Liver (tissue), 9 donors: Measurements from ENCODE around the gene VTCN1. TPM values are rescaled to one million over a fixed set of nuclear protein-coding genes. Genes with fewer than 3 reads are reported as not detected.
A peak's percentile ranks its signal among the peaks of the same experiment; 100 is the strongest.

Experiments used
- DNase-seq: peaks from one replicate; pipeline ENCODE4 v3.0.0-alpha.2; 2017; ENCODE audit warnings: low spot score
- H3K27ac ChIP-seq, 2 donors: one replicate each; pipeline ENCODE4 v1.7.0; 2013; ENCODE audit warnings: inconsistent platforms in 2 of 2, low read length in 2 of 2, control low read depth in 1 of 2, low read depth in 1 of 2, mild to moderate bottlenecking in 1 of 2
- H3K27me3 ChIP-seq, 4 donors: one replicate each; pipeline versions ENCODE4 v1.6.1 to v1.7.0; 2013; ENCODE audit warnings: low read length in 3 of 4, inconsistent platforms in 1 of 4, mild to moderate bottlenecking in 1 of 4, moderate library complexity in 1 of 4; ENCODE audit not compliant: control insufficient read depth in 4 of 4, insufficient read depth in 4 of 4
- H3K36me3 ChIP-seq, 4 donors: one replicate each; pipeline versions ENCODE4 v1.6.1 to v1.7.0; 2013; ENCODE audit warnings: low read length in 3 of 4, mild to moderate bottlenecking in 3 of 4, low read depth in 1 of 4, moderate library complexity in 1 of 4; ENCODE audit not compliant: control insufficient read depth in 4 of 4, insufficient read depth in 3 of 4
- H3K4me1 ChIP-seq, 4 donors: one replicate each; pipeline versions ENCODE4 v1.6.1 to v1.7.0; 2013; ENCODE audit warnings: low read length in 3 of 4, mild to moderate bottlenecking in 3 of 4, moderate library complexity in 1 of 4; ENCODE audit not compliant: control insufficient read depth in 4 of 4, insufficient read depth in 4 of 4
- H3K4me3 ChIP-seq, 3 donors: one replicate each; pipeline versions ENCODE4 v1.6.1 to v1.7.0; 2013; ENCODE audit warnings: low read length in 3 of 3, control low read depth in 1 of 3, low read depth in 1 of 3, mild to moderate bottlenecking in 1 of 3
- H3K9ac ChIP-seq, 2 donors: one replicate each; pipeline ENCODE4 v1.7.0; 2013; ENCODE audit warnings: low read length in 2 of 2, mild to moderate bottlenecking in 2 of 2, moderate library complexity in 2 of 2, control low read depth in 1 of 2, low read depth in 1 of 2
- H3K9me3 ChIP-seq, 4 donors: one replicate each; pipeline versions ENCODE4 v1.6.1 to v1.7.0; 2013; ENCODE audit warnings: low read length in 3 of 4; ENCODE audit not compliant: control insufficient read depth in 4 of 4
- ATF3 ChIP-seq: IDR thresholded peaks from 2 replicates; pipeline ENCODE4 v1.6.1; 2016; ENCODE audit warnings: antibody characterized with exemption
- CTCF ChIP-seq: fragments of 150-350 bp; IDR thresholded peaks from 2 replicates; pipeline ENCODE4 v1.5.1; 2017; ENCODE audit warnings: improper control_type of control experiment, low read depth, low read length; ENCODE audit not compliant: missing input control
- FOXA1 ChIP-seq: IDR thresholded peaks from 2 replicates; pipeline ENCODE4 v1.6.1; 2016; ENCODE audit warnings: antibody characterized with exemption
- FOXA2 ChIP-seq: IDR thresholded peaks from 2 replicates; pipeline ENCODE4 v1.6.1; 2016; ENCODE audit warnings: antibody characterized with exemption
- HNF4A ChIP-seq, 2 donors: conservative IDR thresholded peaks; 2 replicates each; pipeline ENCODE4 v1.6.1; 2016; ENCODE audit warnings: antibody characterized with exemption in 2 of 2, mild to moderate bottlenecking in 2 of 2
- HNF4G ChIP-seq: IDR thresholded peaks from 2 replicates; pipeline ENCODE4 v1.6.1; 2016; ENCODE audit warnings: antibody characterized with exemption
- JUND ChIP-seq, 2 donors: IDR thresholded peaks; 2 replicates each; pipeline ENCODE4 v1.6.1; 2016; ENCODE audit warnings: antibody characterized with exemption in 2 of 2
- NR2F2 ChIP-seq: IDR thresholded peaks from 2 replicates; pipeline ENCODE4 v1.6.1; 2016; ENCODE audit warnings: antibody characterized with exemption
- RAD21 ChIP-seq, 2 donors: IDR thresholded peaks; 2 replicates each; pipeline ENCODE4 v1.6.1; 2016; ENCODE audit warnings: antibody characterized with exemption in 2 of 2, mild to moderate bottlenecking in 2 of 2
- REST ChIP-seq: IDR thresholded peaks from 2 replicates; pipeline ENCODE4 v1.6.1; 2016; ENCODE audit warnings: antibody characterized with exemption, mild to moderate bottlenecking
- RXRA ChIP-seq, 2 donors: IDR thresholded peaks; 2 replicates each; pipeline ENCODE4 v1.6.1; 2017 to 2018; ENCODE audit warnings: antibody characterized with exemption in 2 of 2, mild to moderate bottlenecking in 1 of 2
- ZBTB33 ChIP-seq: IDR thresholded peaks from 2 replicates; pipeline ENCODE4 v1.6.1; 2016; ENCODE audit warnings: antibody characterized with exemption
- WGBS: extraction: QIAGEN DNeasy Blood & Tissue Kit; methylation state at CpG from one replicate; pipeline ENCODE4 v1.1.7; 2013; 5-methylcytosine and 5-hydroxymethylcytosine counted together
- polyA plus RNA-seq, 2 donors: library from polyadenylated mRNA; stranded (reverse) in 1 of 2; unstranded in 1 of 2; fragments of 200-250 nt in 1 of 2; fragments of >200 nt in 1 of 2; fragmentation: Nextera tagmentation in 1 of 2; extraction: Ambion mirVana in 1 of 2; gene quantifications; one replicate each; pipeline versions ENCODE4 v1.2.1 to v1.2.3, GENCODE V29; 2013 to 2015
- total RNA-seq, 2 donors: library from RNA; depleted of rRNA; stranded (reverse); fragments of >200 nt; gene quantifications; one replicate each; pipeline ENCODE4 v1.2.3, GENCODE V29; 2014
- donor health status: healthy.
- donor health status: healthy.
- donor health status: healthy.
- donor health status: healthy.
- donor health status: healthy.

VTCN1 gene
- total and polyA plus RNA-seq, 4 donors, result 0.28 to 1.0 (median 0.45) TPM

GRCh38 chr1:117130526-117130925 is 80.2 kb downstream of the VTCN1 start:
- no peak overlapping the region for H3K4me3 ChIP-seq
- no peaks in the 10 kb centered on the region for H3K4me1 ChIP-seq
- TF ChIP-seq JUND (IDR thresholded peaks at IDR 0.05), result no peak
- no peak for TF ChIP-seq ATF3
- no peak for TF ChIP-seq RAD21 (IDR thresholded peaks at IDR 0.05)
- no peak for TF ChIP-seq RXRA (IDR thresholded peaks at IDR 0.05)
- no peak for TF ChIP-seq CTCF
- no peak for TF ChIP-seq FOXA1
- TF ChIP-seq NR2F2, result no peak
- no peak for TF ChIP-seq FOXA2
- no peak overlapping the region for H3K27ac ChIP-seq
- no peaks in the 10 kb centered on the region for H3K9me3 ChIP-seq
- DNase-seq, result no peak
- 93% methylated on average over 4 of the region's 4 CpGs for WGBS
- no peaks in the 10 kb centered on the region for H3K27me3 ChIP-seq
- no peaks in the 10 kb centered on the region for H3K36me3 ChIP-seq
- no peak overlapping the region for H3K9ac ChIP-seq

- Histone ChIP-seq H3K9ac (peak overlapping the region in 1 of 2 donors; percentile 14), H3K27me3 (no peaks in the 10 kb centered on the region), H3K9me3 (no peaks in the 10 kb centered on the region), H3K4me1 (no peaks in the 10 kb centered on the region), H3K4me3 (no peak overlapping the region), H3K27ac (no peak overlapping the region), H3K36me3 (no peaks in the 10 kb centered on the region)
- no peak for DNase-seq
- WGBS, result 26% methylated on average over 5 of the region's 5 CpGs
- no peak for TF ChIP-seq JUND (IDR thresholded peaks at IDR 0.05)
- TF ChIP-seq RAD21 (IDR thresholded peaks at IDR 0.05), result peak; percentile 75 to 77
- peak; percentile 38 for TF ChIP-seq CTCF
- TF ChIP-seq NR2F2, result no peak
- no peak for TF ChIP-seq HNF4G
Measured at GRCh38 chr1:117128323-117129079, 82.2 kb downstream of the VTCN1 start.

- Histone ChIP-seq H3K4me3 (no peak overlapping the region), H3K36me3 (no peaks in the 10 kb centered on the region), H3K9ac (no peak overlapping the region), H3K27me3 (no peaks in the 10 kb centered on the region), H3K4me1 (no peaks in the 10 kb centered on the region), H3K9me3 (no peaks in the 10 kb centered on the region), H3K27ac (no peak overlapping the region)
- TF ChIP-seq ZBTB33, result no peak
- TF ChIP-seq REST, result no peak
- TF ChIP-seq HNF4A (conservative IDR thresholded peaks at IDR 0.05), result no peak
- DNase-seq, result no peak
Measured at GRCh38 chr1:117127795-117128194, 82.9 kb downstream of the VTCN1 start.
